BE2C (cell line): ENCODE measurements around the gene PLBD1.

Experiments
- DNase-seq: peaks from one replicate; pipeline ENCODE4 v3.0.0-alpha.2; 2020
- H3K27me3 ChIP-seq: fragments of 250-450 bp; sonication (Bioruptor Pico); 2 replicates; pipeline ENCODE4 v1.5.1; 2020; ENCODE audit warnings: mild to moderate bottlenecking
- H3K36me3 ChIP-seq: fragments of 250-450 bp; sonication (Bioruptor Pico); 2 replicates; pipeline ENCODE4 v1.5.1; 2020; ENCODE audit warnings: mild to moderate bottlenecking
- H3K4me1 ChIP-seq: fragments of 250-450 bp; sonication (Bioruptor Pico); 2 replicates; pipeline ENCODE4 v1.5.1; 2020
- H3K4me3 ChIP-seq: 2 replicates; pipeline ENCODE4 v1.5.1; 2011; ENCODE audit warnings: low read depth, low read length
- H3K9me3 ChIP-seq: fragments of 250-450 bp; sonication (Bioruptor Pico); 2 replicates; pipeline ENCODE4 v1.5.1; 2020
- TF ChIP-seq, protein P1 (sequence below): IDR thresholded peaks from 2 replicates; pipeline ENCODE4 v1.5.1; 2012; ENCODE audit warnings: mild to moderate bottlenecking, low read depth, low read length

PLBD1 gene

DNA sequence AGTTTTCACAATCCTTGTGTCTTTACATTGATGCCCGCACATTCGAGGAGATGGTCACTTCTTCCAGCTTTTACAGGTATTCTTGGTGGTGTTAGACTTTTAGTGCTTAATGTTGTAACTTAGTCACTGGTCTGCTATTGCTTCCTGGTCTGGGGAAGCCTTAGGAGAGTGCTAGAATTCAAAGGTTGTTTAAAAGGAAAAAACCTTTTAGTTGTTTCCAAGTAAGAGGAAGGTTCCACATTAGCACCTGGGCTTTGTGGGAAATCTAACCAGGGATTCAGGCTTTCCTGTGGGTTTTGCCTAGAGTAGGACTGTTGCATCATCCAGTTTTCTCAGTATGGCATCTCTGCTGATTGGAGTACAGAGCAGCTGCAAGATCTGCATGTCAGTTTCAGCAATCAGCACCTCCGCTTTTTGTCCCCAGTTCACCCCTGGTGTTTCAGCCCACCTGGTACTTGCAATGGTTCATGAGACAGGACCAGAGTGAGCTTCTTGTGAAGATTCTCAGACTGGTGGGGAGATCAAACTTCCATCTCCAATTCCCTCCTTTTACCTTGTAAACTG lies 44.0 kb upstream of the PLBD1 start:
- no peaks in the 10 kb centered on the region; the same call in 1 of the 2 replicates for H3K27me3 ChIP-seq
- no peaks in the 10 kb centered on the region for H3K36me3 ChIP-seq
- H3K9me3 ChIP-seq = no peaks in the 10 kb centered on the region
- DNase-seq = no peak
- TF ChIP-seq, protein P1, sequence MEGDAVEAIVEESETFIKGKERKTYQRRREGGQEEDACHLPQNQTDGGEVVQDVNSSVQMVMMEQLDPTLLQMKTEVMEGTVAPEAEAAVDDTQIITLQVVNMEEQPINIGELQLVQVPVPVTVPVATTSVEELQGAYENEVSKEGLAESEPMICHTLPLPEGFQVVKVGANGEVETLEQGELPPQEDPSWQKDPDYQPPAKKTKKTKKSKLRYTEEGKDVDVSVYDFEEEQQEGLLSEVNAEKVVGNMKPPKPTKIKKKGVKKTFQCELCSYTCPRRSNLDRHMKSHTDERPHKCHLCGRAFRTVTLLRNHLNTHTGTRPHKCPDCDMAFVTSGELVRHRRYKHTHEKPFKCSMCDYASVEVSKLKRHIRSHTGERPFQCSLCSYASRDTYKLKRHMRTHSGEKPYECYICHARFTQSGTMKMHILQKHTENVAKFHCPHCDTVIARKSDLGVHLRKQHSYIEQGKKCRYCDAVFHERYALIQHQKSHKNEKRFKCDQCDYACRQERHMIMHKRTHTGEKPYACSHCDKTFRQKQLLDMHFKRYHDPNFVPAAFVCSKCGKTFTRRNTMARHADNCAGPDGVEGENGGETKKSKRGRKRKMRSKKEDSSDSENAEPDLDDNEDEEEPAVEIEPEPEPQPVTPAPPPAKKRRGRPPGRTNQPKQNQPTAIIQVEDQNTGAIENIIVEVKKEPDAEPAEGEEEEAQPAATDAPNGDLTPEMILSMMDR = no peak
- H3K4me1 ChIP-seq = no peaks in the 10 kb centered on the region
- H3K4me3 ChIP-seq = no peak overlapping the region

DNA sequence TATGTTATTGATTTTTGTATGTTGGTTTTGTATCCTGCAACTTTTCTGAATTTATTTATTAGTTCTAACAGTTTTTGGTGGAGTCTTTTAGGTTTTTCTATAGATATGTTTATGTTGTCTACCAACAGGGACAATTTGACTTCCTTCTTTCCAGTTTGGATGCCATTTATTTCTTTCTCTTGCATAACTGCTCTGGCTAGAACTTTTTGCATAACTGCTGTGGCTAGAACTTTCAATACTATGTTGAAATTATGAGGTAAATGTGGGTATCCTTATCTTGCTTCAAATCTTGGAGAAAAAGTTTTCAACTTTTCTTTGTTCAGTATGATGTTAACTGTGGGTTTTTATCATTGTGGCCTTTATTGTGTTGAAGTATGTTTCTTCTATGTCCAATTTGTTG lies 39.9 kb upstream of the PLBD1 start:
- H3K36me3 ChIP-seq = no peaks in the 10 kb centered on the region
- H3K4me1 ChIP-seq = no peaks in the 10 kb centered on the region
- no peaks in the 10 kb centered on the region for H3K27me3 ChIP-seq
- TF ChIP-seq, protein P1 = no peak
- no peaks in the 10 kb centered on the region for H3K9me3 ChIP-seq
- H3K4me3 ChIP-seq = no peak overlapping the region
- DNase-seq = no peak

DNA sequence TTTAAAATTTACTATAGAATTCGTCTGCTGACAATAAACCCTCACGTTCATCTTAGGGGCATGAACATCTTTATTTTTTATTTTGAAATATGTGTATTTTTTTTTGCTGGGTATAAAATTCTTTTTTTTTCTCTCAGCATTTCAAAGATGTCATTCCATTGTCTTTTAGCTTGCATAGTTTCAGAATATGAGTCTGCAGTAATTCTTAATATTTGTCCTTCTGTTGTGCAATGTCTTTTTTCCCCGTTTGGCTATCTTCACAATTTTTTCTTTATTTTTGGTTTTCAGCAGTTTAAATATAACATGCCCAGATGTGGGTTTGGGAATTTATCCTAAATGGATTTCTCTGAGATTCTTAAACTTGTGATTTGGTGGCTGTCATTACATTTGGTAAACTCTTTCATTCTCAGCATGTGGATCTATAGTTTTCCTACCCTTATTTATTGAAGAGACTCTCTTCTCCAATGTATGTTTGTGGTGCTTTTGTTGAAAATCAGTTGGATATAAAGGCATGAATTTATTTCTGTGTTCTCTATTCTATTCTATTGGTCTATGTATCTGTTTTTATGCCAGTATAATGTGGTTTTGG lies 37.8 kb upstream of the PLBD1 start:
- Histone ChIP-seq H3K4me1 (no peaks in the 10 kb centered on the region), H3K27me3 (no peaks in the 10 kb centered on the region), H3K9me3 (no peaks in the 10 kb centered on the region), H3K36me3 (no peaks in the 10 kb centered on the region), H3K4me3 (no peak overlapping the region)
- TF ChIP-seq, protein P1 = no peak
- DNase-seq = no peak

DNA sequence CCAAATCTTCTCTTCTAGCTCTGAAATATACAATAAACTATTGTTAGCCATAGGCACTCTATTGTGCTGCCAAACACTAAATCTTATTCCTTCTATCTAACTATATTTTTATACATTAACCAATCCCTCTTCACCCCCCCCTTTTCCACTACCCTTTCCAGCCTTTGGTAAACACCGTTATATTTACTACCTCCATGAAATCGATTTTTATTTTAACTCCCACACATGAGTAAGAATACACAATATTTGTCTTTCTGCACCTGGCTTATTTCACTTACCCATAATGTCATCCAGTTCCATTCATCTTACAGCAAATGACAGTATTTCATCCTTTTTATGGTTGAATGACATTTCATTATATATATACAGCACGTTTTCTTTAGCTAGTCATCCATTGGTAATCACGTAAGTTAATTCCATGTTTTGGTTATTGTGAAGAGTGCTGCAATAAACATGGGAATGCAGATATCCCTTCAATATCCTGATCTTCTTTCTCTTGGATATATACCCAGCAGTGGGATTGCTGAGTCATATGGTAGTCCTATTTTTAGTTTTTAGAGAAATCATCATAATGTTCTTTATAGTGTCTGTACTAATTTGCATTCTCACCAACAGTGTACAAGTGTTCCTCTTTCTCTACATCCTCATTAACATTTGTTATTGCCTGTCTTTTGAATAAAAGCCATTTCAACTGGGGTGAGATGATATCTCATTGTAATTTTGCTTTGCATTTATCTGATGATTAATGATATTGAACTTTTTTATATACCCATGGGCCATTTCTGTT lies 34.2 kb upstream of the PLBD1 start:
- TF ChIP-seq, protein P1 = no peak
- Histone ChIP-seq H3K9me3 (no peaks in the 10 kb centered on the region), H3K4me1 (no peaks in the 10 kb centered on the region), H3K4me3 (no peak overlapping the region), H3K36me3 (no peaks in the 10 kb centered on the region), H3K27me3 (no peaks in the 10 kb centered on the region)
- no peak for DNase-seq

DNA sequence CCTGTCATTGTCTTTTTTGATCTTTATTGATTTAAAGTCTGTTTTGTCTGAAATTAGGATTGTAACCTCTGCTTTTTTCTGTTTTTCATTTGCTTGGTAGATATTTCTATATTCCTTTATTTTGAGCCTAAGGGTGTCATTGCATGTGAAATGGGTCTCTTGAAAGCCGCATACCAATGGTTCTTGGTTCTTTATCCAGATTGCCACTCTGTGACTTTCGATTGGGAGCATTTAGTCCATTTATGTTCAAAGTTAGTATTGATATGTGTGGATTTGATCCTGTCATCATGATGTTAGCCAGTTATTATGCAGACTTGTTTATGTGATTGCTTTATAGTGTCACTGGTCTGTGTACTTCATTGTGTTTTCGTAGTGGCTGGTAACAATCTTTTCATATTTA lies 29.8 kb upstream of the PLBD1 start:
- no peaks in the 10 kb centered on the region for H3K9me3 ChIP-seq
- DNase-seq = no peak
- no peaks in the 10 kb centered on the region for H3K36me3 ChIP-seq
- H3K4me1 ChIP-seq = no peaks in the 10 kb centered on the region
- no peaks in the 10 kb centered on the region for H3K27me3 ChIP-seq
- H3K4me3 ChIP-seq = no peak overlapping the region
- TF ChIP-seq, protein P1 = no peak

DNA sequence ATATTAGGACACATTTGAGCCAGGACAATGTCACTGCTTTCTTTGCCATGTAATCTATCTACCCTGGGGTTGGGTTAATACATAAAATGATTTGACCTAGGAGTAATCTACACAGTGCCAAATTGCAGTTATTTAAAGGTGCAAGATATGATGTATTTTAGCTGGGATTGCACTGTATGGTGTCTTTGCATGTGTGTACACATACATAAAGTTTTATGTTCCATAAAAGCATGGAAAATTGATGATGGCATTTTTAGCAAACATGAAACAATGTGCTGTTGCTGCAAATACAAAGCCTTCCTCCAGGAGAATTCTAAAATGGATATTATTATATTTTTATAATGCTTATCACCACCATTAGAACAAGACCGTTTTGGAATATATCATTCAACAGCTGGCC lies 24.0 kb upstream of the PLBD1 start:
- no peaks in the 10 kb centered on the region for H3K36me3 ChIP-seq
- no peaks in the 10 kb centered on the region for H3K4me1 ChIP-seq
- H3K4me3 ChIP-seq = no peak overlapping the region
- no peak for DNase-seq
- TF ChIP-seq, protein P1 = no peak
- no peaks in the 10 kb centered on the region for H3K27me3 ChIP-seq
- H3K9me3 ChIP-seq = no peaks in the 10 kb centered on the region
